Measurements from ENCODE around the gene GMPPB.
"Not testable (repeated sequence)": the region's sequence is repeated elsewhere in the genome, so short reads cannot be mapped to it uniquely, and the experiment has no call there.

Gene GMPPB

DNA sequence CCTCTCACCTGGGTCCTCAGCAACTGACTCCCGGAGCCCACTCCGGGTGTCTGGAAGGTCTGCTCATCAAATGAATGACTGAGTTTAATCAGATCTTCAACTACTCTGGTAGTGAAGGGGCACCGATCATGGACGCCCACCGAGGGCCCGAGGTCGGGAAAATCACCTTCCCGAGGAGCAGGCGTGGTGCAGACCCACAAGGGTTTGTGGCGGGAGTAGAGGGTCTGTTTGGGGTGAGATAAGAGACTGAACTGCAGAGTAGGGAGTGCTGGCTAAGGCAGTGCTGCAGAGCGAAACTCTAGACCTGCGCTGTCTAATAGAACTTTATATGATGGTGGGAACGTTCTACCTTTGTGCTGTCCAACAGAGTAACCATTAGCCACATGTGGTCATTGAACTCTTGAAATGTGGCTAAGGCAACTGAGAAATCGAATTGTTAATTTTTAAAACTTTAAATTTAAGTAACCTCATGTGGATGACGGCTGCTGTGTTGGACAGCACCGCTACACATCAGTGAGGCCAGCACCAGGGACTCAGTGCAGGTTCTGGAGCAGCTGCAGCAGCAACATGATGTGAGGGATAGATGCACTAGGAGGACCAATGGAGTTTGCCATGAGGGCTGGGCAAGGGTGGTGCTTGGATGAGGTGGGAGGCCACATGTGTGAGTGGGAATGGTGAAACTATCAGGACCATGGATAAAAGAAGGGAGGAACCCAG, 33.7 kb downstream of the GMPPB start:
- DNase-seq (ENCODE audit: low spot score) = not testable (repeated sequence)

DNA sequence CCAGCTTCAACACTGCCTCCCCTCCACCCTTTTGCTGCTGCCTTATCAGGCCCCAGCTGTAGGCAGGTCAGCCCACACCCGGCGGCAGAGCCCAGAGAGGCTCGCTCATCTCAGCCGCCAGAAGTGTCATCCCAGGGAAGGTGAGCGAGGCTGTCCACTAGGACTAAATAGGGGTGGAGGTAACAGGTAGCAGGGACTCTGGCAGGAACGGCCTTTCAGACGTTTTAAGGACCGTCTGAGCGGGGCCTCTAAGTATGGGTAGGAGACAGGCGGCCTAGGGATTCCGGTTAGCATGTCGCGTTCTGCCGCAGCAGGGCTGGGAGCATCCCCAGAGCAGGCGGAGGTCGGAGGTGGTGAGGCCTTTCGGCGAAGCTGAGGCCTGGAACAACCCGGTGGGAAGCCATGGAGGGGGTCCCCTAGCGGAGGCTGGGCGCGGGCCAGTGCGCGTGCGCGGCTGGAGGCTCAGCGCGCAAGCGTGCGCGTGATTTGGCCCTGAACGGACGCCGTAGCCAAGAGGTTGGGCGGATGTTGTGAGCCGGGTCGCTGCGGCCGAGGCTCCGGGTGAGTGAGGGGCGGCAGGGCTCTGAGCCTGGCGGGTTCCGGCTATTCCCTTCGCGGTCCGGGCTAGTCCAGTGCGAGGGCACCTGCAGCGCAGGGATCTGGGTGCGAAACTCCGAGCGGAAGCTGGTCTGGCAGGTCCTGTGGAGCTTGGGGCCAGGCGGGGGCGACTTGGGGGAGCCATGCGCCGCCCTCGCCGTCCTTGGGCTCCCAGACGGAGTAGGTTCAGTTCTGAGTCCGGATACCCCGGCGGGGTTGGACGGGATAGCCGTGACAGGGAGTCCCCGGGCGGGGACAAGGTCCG, 34.5 kb downstream of the GMPPB start, which contains the start of the genes MST1 and RNF123:
Gene MST1, minus strand, starts transcription at position 429 of the 862 bp plus-strand sequence. CDS start 783 bp downstream, outside the sequence.
Gene RNF123, plus strand, starts transcription at position 512 of the 862 bp plus-strand sequence. CDS start 1,609 bp downstream, outside the sequence.
- peak; percentile 92 for DNase-seq (ENCODE audit: low spot score)

DNA sequence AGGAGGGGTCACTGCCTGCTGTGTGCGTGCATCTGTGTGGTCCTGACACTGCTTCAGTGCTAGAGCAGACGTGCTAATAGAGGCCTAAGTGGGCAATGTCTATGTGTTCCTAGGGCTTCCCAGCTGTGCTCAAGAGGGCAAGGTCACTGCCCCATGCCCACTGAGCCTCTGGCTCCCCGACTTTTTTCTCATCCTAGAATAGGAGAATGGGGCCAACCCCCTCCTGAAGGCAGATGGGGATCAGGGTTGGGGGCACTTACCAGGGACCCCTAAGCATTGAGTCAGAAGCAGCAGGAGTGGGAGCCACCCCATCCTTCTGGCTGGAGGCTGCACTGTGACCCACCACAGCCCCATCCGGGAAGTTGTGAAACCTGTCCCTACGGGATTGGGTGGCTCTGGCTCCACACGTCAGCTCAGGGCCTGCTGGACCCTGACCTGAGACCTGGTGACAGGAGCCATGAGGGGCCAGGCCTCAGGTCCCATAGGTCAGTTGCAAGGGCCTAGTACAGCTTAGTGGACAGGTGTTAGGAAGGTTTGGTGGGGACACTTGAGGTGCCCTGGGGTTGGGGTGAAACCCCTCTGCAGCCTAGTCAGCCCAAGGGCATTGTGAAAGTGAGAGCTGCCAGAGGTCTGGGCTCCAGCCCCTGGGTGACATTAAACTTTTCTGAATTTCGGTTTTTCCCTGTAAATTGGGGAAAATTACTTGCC, 35.3 kb downstream of the GMPPB start:
- peak; percentile 70 for DNase-seq (ENCODE audit: low spot score)

DNA sequence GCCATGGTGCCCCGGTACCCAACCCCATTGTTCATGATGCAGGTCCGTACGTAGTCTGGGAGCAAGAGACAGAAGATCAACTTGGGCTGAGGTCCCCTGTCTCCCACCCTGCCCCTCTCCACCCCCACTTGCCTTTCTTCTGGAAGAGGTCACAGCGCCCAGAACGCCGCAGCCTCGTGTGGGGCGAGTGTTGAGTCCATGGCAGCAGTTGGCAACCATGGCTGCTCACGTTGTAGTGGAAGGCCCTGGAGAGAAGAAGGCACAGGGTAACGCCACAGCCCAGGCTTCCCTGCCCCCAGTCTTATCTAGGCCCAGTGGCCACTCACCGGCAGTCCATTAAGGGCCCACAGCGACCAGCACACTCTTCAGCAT, 36.3 kb downstream of the GMPPB start:
- DNase-seq (ENCODE audit: low spot score) = not testable (repeated sequence)

DNA sequence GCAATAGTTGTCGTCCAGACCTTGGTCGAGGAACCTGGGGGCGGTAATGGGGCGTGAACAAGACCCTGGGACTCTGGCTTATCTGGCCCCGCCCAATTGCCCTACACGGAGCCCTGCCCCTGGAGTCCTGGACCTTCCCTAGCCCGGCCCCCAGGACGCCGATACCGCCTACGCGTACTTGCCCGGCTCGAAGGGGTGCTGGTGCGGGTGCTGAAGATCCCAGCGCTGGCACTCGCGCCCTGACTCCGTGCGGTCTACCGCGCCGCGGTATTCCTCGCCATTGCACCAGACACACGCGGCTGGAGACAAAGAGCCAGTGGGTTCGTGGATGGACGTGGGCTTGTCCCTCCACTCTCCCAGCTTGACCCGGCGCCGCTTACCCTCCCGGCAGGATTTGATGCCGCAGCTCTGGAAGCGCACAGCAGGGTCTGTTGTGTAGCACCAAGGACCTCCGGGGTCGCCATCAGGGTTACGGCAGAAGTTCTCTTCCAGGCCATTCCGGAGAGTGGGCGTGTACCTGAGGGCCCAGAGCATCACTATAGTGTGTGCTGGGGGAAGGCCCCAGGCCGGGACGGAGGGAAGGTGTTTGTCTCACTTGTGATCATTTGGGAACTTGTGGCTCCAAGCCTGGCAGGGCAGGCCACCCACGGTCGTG, 36.9 kb downstream of the GMPPB start:
- not testable (repeated sequence) for DNase-seq (ENCODE audit: low spot score)

DNA sequence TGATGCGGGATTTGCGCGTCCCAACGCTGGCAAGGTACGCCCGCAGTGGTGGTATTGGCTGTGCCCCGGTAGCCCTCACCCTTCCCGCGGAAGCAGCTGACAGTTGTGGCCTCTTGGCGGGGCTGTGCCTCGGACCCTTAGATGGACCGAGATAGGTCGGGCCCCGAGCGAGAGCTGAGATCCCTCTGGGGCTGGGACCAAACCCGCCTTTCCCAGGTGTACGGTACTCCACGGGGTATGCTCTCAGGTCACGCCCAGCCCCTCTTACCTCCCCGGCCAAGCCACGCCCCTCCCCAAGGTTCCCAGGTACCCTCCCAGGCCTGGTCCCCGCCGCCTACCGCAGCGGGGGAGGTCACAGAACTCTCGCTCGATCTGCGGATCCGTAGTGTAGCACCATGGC, 37.4 kb downstream of the GMPPB start:
- not testable (repeated sequence) for DNase-seq (ENCODE audit: low spot score)

DNA sequence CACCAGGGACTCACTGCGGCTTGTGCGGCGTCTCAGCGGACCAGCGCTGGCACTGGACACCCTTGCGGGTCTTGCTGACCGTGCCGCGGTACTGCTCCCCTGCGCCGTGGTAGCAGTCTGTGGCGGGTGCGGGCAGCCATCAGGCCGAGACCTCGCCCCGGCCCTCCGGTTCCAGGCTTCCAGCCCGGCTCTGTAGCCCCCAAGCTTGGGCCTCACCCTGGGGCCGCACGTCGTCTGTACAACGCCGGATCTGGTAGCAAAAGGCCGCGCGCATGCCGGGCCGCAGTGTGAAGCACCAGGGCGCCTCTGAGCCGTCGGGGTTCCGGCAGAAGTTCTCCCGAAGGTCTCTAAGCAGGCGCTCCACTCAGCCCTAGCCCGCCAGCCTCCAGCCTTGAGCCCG, 37.9 kb downstream of the GMPPB start:
- not testable (repeated sequence) for DNase-seq (ENCODE audit: low spot score)

DNA sequence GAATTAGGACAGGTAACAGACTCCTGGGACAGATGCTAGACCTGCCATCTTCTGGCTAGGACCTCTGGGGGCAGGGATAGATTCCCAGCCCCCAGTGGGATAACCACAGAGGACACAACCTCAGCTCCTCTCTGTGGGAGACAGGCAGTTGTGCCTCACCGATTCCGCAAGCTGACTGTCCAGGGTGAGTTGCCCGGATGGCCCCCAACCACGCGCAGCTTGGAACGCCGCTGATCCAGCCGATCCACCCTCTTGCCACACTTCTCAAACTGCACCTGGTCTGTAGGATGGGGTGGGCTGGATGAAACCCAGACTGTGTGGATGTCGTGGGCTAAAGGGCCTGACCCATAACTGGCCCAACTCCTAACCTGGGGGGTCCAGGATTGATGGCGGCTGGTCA, 38.6 kb downstream of the GMPPB start:
- not testable (repeated sequence) for DNase-seq (ENCODE audit: low spot score)

DNA sequence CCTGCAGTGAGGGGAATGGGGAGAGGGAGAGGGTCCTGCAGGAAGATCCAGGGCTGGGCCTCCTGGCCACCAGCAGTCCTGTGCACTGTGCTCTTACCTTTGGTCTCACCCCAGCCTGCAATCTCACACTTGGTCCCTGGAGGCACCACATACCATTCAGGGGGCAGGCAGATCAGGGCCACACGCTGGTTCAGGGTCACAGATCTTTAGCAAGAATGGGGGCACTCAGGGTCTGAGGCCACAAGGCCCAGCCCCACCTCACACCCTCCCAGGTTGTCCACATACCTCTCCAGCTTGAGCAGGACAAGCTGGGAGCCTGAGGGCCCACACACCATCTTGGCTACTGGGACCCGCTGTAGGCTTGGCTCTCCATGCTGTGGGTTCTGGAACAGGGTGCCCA, 39.3 kb downstream of the GMPPB start:
- not testable (repeated sequence) for DNase-seq (ENCODE audit: low spot score)

DNA sequence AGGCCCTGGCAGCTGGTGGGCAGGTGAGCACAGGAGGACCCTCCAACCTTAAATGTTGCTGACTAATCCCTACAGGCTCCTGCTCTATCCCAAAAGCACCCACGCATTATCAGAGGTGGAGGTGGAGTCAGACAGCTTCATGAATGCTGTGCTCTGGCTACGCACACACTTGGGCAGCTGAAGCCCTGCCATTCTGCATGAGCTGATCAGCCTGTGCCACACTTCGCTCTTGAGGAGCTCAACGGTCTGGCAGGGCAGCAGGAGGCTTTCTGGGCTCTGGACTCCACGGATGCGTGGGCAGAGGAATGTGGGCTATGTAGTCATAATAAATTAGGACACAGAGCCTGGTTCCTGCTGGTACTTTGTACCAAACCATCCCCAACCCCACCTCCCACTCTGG, 40.6 kb downstream of the GMPPB start:
- DNase-seq (ENCODE audit: low spot score) = no peak

DNA sequence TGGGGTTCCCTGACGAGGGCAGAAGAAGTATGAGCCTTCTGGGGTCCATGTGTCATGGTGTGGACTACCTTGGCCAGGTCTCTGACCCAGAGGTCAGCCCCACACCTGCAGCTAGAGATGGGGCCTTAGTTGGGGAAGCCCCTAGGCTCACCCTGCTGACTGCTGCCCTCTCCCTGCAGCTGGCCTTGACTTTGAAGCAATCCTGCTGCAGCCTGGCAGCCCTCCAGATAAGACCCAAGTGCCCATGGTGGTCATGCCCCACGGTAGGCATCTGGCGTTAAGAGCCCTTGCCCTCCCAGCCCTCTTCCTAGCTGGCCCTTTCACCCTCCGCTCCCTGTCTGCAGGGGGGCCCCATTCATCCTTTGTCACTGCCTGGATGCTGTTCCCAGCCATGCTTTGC, 42.2 kb downstream of the GMPPB start:
- no peak for DNase-seq (ENCODE audit: low spot score)

DNA sequence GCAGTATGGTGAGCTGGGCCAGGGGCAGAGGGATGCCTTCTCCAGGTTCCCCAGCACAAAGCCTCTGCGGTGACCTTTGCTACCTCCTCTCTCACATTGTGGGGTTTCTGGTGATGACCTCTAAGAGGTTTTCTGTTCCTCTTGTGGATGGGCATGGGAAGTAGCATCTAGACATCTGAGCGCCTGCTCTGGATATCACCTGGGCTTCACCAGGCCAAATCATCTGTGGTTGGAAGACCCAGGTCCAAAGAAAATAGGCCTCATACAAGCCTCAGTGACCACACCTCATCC, 42.6 kb downstream of the GMPPB start:
- DNase-seq (ENCODE audit: low spot score) = no peak

DNA sequence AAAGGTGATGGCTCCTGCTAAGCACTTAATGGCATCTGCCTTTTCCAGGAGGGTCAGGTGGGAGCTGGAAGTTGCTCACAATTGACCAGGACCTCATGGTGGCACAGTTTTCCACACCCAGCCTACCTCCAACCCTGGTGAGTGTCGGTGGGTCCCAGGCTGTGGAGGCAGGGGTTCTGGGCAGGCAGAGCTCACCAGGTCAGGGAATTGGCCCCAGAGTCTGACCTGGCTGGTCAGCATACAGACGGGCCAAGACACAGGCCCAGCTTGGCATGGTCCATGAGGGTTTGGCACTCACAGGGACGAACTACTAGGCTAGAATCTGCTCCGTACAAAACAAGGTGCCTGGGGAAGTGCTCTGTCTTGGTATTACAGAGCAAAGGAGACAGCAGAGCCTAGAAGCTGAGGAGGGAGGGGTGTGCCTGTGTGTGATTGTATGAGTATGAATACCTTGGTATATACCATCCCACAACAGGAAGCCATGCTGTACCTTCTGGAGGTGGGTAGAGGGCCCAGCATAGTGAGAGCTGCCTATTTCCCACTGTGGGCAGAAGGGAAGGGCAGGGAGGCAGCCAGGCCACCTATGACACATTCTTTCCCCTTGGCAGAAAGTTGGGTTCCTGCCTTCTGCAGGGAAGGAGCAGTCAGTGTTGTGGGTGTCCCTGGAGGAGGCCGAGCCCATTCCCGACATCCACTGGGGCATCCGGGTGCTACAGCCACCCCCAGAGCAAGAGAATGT, 43.1 kb downstream of the GMPPB start:
- no peak for DNase-seq (ENCODE audit: low spot score)

DNA sequence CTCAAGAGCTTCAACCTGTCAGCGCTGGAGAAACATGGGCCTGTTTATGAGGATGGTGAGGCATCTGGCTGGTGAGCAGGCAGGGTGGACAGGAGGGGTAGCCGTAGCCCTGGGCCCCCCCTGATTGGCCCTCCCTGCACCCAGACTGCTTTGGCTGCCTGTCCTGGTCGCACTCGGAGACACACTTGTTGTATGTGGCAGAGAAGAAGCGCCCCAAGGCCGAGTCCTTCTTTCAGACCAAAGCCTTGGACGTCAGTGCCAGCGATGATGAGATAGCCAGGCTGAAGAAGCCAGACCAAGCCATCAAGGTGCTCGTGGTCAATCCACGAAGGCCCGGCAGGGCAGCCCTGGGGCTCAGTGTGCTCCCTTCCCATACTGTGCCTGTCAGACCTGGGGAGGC, 47.8 kb downstream of the GMPPB start:
- DNase-seq (ENCODE audit: low spot score) = no peak

DNA sequence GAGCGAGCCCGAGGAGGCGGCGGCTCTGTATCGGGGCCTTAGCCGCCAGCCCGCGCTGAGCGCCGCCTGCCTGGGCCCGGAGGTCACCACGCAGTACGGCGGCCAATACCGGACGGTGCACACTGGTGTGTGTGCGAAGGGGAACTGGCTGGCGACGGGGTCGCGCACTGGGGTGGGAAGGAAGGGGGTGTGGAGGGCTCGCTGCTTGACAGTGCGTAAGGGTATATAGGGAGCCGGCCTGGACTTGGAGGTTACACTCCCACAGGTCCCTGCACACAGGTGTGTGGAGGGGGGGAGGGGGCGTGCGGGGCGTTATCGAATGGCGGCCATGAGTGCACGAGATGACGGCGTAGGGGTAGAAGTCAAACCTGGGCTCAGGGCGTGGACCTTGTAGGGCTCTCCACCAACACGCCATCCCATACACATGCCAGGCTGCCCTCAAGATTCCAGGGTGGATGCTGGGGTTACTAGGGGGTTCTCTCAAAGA, 49.2 kb downstream of the GMPPB start:
- peak; percentile 32 for DNase-seq (ENCODE audit: low spot score)

DNA sequence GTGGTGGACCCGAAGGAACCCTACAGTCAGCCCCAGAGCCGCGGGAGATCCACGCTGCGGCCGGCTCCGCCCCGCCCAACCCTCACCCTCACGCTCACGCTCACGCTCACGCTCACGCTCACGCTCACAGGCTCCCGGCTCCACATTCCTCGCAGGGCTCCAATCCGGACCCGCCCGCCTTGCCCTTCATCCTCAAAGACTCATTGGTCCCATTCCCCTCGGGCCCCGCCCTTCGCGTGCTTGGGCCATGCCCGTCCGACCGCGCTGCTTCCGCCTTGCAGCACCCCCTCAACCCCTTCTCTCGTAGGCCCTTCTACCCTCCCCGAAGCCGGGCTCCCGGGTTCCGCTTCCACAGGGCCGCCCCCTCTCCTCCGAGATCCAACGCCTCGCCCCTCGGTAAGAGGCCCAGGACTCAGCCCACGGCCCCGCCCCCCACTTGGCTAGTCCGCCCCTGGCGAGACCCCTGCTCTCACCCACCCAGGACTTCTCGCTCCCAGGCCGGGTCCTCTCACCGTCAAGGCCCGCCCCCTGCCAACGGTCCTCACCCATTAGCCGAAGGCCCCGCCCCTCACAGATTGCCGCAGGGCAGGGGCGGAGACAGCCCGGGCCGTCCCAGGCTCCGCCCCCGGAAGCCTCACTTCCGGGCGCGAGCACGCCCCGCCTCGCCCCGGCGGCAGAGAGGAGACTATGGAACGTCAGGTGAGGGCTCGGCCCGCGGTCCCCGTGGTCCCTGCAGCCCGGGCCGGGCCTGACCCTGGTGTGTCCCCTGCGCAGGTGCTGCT, 49.8 kb downstream of the GMPPB start, which contains the start of gene APEH:
Gene APEH, plus strand, starts transcription at position 637 of the 782 bp plus-strand sequence. Its CDS starts 51 bp downstream, at position 688.
- peak; percentile 96 for DNase-seq (ENCODE audit: low spot score)

DNA sequence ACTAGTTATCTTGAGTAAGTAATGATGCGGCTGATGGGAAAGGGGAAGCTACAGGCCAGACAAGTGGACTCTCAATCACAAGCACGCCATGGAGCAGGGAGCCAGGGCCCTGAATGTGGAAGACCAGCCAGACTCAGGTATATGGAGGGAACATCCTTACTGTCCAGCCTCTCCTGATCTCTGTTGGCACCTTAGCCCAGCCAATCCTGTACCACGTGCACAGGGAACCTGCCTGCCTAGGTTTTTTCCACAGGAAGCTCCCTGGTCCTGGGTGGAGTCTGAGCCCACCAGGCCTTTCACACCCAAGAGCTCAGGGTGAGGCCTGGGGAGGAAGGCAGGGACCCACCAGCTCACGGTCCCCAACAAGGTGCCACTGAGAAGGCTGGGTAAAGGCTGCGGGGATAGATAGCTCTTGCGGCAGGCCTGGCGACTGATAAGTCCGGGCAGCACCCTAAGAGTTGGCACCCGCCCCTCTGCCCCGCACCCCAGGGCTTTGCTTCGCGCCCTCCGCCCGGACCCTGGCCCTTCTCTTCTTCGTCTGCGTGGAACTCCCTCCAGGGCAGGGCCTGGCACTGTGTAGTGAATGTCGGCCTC, 50.5 kb downstream of the GMPPB start:
- peak; percentile 31 for DNase-seq (ENCODE audit: low spot score)

DNA sequence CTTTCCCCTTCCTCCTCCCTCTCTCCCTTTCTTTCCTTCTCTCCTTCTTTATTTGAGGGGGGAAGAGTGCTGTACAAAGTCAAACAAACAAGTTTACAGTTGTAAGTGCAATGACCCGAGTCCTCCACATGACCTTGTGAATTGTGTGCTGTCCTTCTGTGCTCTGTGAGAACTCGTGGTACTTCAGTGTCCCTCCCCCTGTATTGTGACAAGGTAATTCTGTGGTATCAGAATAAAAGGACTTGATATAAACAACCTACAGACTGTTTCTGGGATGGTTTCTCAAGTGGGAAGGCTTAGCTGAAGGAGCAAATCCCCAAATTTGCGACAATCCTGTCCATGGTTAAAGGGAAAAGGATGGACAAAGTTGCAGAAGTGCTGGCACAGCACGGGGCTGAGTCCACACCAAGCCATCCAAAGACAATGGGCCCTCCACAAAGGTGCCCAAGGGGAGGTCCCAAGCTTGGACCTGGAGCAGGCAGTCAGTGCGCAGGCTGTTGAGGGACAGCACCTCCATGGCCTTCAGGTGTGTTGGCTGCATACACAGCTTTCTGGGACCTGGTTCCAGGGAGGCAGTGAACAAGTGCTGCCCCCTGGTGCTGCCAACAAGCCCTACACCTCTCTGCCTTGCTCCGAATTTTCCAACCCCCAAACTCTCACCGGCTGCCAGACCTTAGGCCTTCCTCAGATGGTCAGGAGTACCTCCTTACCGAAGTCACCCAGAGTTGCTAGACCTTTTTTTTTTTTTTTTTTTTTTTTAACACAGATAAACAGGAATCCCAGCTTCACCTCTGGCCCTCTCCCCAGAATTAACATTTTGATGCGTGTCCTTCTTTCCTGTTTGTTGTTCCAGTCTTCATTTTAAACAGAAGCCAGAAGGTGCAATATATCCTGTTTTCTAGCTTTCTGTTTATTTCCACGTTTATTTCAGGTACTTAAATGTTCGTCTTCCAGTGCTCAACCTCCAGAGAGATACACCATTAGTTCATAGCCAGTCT, 52.2 kb downstream of the GMPPB start:
- peak; percentile 88 for DNase-seq (ENCODE audit: low spot score)

DNA sequence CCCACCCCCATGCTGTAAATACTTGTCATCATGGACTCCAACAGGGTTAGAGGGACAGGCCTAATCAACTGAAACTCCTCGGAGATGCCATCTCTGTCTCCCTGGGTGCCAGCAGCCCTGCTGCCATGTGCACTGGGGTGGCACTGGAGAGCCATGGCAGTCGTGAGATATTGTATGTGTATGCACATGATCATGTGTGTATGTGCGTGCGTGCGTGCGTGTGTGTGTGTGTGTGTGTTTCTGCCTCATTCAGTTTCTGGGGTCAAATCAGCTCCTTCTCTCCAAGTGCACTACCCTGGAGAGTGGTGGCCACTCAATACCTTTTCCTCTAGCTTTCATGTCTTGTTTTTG, 52.8 kb downstream of the GMPPB start:
- no peak for DNase-seq (ENCODE audit: low spot score)

All from HuH-7 (cell line).